ENCODE measurements around the gene BFSP1.
A peak's percentile ranks its signal among the peaks of the same experiment; 100 is the strongest.

Gene BFSP1

DNA sequence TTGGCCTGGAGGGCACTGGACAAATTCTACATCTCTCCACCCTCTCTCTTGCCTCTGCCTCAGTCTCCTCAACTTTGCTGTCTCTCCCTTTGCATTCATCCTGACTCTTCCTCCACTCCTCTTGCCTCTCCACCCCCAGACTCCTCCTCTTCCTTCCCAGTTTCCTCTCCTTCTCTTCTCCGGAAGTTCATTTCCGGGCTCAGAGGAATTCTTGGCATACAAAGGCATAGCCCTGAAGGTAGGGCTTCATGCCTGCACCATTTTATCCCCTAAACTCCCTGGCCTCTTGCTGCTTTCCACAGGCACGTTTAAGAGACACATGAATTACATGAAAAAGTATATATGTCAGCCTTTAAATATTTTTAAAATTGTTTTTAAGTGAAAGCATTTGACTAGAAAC, 10.6 kb downstream of the BFSP1 start:
- DNase-seq (ENCODE audit: low spot score), result no peak

GRCh38 chr20:17519606-17520285, 11.4 kb downstream of the BFSP1 start:
- DNase-seq (ENCODE audit: low spot score), result no peak

DNA sequence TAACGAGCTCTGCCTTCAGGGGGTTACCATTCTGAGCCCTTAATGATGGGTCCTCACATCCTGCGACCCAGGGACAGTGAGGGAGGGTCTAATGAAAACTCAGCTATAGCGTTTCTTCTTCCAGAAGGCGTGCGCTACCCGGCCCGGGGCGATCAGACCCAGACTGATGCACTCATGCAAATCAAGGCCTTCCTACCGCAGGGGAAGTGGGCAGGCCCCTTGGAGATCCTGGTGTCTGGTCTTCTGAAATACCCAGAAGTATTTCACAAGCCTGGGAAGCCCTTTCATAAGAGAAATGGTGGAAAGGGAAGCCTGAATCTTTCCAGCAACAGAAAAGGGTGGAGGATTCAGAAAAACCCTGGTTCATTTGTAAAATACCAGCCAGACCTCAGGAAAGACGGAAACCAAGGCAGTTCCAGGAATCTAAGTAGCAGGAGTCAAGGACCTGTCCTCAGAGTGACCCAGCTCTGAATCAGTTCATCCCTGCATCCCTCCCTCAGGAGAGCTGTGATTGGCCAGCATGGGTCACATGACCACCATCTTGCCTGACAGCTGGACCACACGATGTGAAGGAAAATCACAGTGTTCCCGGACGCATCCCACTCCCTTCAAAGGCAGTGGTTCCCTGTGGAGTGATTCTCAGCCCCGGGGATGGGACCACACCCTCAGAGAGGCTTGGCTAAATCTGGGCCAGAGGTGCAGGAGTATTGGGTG, 12.7 kb downstream of the BFSP1 start:
- no peak for DNase-seq (ENCODE audit: low spot score)

GRCh38 chr20:17515053-17515452, 16.1 kb downstream of the BFSP1 start:
- no peak for DNase-seq (ENCODE audit: low spot score)

DNA sequence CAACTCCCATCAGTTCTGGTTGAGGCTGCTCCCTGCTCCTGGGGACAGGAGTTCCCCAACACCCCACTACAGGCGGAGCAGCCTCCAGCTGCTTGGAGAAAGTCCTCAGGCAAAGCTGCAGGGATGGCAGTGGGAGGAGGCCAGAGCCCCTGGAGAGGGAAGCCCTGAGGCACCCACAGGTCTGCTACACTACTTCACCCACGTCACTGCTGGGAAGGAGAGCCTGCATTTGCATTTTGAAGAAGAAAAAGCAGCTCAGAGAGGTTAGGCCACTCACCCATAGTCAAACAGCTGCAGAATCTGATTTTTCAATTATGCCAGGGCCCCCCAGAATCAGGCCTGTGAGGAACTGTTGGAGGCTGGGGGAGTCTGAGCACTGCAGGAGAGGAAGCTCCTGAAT, 17.2 kb downstream of the BFSP1 start:
- DNase-seq (ENCODE audit: low spot score), result no peak

GRCh38 chr20:17511401-17511800, 19.8 kb downstream of the BFSP1 start:
- no peak for DNase-seq (ENCODE audit: low spot score)

DNA sequence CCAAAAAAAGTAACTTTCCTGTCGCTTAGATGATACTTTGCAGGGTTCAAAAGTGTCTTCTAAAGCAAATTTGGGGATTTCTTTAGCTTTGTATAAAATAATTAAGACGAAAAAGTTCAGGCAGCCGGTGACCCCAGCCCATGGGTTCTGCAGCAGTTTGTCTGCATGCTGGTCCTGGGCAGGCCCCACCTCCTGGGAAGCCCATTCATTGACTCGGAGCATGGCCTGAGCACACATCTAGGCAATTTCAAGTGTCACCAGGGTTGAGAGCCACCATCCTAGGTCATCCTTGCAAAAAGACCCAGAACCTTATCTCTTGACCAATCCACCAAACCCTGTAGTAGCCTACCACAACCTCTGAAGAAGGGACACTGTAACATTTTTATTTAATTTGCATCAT, 20.6 kb downstream of the BFSP1 start:
- no peak for DNase-seq (ENCODE audit: low spot score)

- DNase-seq (ENCODE audit: low spot score), result no peak
Observed at GRCh38 chr20:17508756-17509155, 22.4 kb downstream of the BFSP1 start.

DNA sequence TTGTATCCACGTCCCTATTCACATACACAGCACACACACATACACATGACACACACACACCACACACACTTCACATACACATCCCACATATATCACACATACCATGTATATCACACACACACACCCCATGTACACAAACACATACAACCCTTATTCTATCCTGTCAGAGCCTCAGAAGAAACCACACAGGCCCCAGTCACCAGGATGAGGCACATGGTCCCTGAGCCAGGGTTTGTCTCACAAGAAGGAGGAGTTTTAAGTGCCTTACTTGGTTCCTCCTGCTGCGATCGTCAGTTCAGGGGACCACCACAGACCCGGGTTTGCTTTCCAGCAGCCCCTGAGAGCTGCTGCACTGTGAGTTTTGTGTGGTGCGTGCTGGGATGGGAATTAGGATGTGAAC, 23.6 kb downstream of the BFSP1 start:
- no peak for DNase-seq (ENCODE audit: low spot score)

DNA sequence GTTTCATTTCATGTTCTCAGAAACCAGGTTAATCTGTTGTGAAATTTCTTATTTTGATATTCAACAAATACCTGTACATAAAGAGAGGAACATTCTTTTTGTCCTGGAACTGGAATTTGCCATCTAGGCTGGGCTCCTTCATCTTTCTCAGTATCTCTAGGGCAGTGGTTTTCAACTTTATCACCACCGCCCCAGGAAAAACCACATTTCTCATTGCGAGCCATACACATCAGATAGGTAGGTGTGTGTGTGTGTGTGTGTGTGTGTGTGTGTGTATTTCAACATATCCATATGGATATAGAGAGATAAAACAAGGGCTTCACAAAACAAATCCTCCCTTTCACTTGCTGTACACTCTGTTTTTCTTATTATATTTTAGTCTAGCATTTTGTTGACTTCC, 24.1 kb downstream of the BFSP1 start:
- no peak for DNase-seq (ENCODE audit: low spot score)

GRCh38 chr20:17505636-17506517, 25.3 kb downstream of the BFSP1 start:
- no peak for DNase-seq (ENCODE audit: low spot score)

GRCh38 chr20:17504898-17505635, 26.1 kb downstream of the BFSP1 start:
- peak; percentile 81 for DNase-seq (ENCODE audit: low spot score)

DNA sequence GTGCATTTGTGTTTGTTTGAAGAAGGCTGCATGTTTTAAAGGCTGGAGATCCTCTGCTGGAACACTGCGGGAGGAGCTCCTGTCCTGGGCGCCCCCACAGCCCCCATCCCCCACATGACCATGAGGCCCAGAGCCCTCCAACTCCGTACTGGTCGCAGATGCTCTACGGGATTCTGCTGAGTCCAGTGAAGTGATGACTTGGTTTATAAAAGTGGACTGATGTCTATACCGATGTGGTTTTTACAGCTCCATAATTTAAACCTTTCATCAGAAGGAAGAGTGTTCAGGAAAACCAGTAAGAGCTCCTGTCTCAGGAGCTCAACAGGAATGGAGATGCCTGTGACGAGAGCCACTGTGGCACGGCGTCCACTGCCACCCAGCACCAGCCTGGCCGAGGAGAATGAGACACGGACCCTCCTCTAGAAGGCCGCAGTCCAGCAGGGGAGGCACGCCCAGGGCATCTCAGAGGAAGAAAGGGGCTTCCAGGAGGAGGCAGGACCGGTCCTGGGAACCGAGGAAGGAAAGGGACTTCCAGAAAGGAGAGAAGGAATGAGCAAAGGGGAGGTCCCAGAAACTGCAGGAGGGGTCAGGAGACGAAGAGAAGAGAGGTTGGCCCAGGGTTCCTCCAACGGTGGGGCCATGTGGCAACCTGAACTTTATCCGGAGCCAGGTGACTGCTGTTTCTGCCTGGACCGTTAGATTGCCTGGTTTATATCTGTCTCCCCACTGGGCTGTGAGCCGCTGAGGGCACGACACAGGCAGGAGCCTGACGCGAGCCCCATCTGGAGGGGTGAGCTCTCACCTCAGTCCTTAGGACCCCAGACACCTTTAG, 26.9 kb downstream of the BFSP1 start:
- no peak for DNase-seq (ENCODE audit: low spot score)

DNA sequence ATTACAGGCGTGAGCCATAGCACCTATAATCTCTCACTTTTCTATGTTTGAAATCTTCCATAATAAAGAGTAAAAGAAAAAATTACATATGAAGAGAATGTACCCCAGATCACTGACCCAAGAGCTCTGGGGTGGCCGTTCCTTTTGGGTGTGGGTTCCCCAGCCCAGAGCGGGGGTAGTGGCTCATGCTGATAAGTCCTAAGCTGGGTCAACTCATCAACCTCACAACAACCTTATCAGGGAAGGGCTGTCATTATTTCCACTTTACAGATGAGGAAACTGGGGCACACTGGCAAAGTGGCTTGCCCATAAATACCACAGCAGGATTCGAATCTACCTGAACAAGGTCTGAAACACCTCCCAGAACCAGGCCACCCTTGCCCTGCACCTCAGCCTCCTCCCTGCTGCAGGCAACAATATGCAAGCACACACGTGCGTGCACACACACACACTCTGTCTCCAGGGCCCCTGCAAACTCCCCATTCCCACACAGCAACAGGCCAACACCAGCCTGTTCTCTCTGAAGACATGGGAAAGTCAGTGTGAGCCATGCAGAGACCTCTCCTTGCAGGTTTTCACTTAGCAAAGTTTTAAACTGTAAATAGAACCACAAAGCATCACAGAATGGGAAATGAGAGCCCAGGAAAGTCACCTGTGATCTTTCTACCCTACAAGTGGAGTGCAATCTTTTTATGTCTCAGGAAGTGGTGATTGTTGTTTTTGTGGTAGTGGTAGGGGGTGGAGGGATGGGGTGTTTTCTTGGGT, 27.7 kb downstream of the BFSP1 start:
- DNase-seq (ENCODE audit: low spot score), result no peak

DNA sequence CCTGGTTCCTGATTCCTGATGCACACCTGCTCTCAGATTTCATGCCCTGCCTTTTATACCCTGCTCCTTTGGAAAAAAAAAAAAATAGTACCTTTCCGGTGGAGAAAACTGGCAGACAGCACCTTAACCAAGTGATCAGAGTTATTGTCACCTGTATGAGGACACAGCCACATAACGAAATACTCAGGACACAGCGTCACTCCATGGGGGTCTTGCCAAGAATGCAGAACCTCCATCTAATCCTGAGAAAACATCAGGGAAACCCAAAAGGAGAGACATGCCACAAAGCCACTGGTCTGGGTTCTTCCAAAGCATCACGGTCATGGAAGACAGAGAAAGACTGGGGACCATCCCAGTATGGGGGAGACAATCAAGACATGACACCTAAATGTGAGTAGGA, 29.1 kb downstream of the BFSP1 start:
- no peak for DNase-seq (ENCODE audit: low spot score)

DNA sequence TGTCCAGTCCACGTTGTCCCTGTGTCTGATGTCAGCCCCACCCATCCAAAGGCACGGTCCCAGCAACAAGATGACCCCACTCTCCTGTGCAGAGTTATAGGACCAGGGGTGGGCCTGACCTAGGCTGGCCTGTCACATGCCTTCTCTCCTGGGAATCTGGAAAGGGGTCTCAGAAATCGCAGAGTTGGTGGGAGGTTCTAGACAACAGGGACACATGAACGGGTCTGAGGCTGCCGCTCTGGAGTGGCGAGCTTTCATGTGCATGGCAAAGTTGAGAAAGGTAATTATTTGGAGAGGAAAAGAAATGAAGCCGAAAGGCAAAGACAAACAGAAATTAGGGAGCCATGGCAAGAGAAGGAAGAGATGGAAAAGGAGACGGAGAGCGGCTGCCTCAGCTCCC, 29.5 kb downstream of the BFSP1 start:
- no peak for DNase-seq (ENCODE audit: low spot score)

DNA sequence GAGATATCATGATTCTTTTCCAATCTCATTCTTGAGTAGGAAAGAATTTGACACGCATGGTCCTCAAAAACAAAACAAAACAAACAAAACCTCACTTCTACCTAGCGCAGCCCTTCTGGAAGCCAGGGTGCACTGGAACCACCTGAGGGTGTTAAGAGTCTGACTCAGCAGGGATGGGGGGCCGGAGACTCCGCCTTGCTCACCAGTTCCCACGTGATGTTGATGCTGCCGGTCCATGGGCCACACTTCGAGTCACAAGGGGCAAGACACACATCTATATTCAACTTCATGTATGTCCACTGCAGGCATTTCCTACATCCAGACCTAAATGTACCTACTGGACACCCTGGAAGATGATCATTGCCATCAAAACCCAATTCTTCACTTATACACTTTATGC, 30.4 kb downstream of the BFSP1 start:
- no peak for DNase-seq (ENCODE audit: low spot score)

GRCh38 chr20:17500271-17500670, 30.9 kb downstream of the BFSP1 start:
- DNase-seq (ENCODE audit: low spot score), result no peak

- DNase-seq (ENCODE audit: low spot score), result no peak
Observed at GRCh38 chr20:17499041-17499440, 32.1 kb downstream of the BFSP1 start.

DNA sequence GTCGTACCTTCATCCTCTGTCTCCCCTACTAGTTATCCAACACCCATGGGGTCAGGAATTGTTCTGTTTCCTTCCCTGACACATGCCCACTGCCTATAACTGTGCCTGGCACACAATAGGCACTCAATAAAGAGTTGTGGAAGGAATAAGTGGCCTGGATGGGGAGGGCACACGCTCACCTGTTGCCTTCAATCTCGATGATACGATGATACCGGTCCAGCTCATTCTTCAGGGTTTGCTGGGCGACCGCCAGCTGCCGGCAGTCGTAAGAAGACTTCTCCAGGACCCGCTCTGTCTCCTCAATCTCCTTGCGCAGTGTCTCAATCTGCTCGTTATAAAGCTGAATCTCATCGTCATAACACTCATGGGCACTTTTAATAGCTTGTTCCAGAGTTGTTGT, 32.5 kb downstream of the BFSP1 start:
- DNase-seq (ENCODE audit: low spot score), result no peak
